ENCODE measurements around the gene RAB7A.
"Not testable (repeated sequence)": the region's sequence is repeated elsewhere in the genome, so short reads cannot be mapped to it uniquely, and the experiment has no call there.

The RAB7A gene

GRCh38 chr3:128824132-128824850 is 98.3 kb downstream of the RAB7A start:
- DNase-seq (ENCODE audit: extremely low read depth, low read depth), result no peak
- no peak for TF ChIP-seq CTCF (IDR thresholded peaks at IDR 0.05; ENCODE audit: low read depth, low read length)

- DNase-seq (ENCODE audit: extremely low read depth, low read depth), result no peak
- TF ChIP-seq CTCF (IDR thresholded peaks at IDR 0.05; ENCODE audit: low read depth, low read length), result no peak
Measured at GRCh38 chr3:128825117-128825725, 99.2 kb downstream of the RAB7A start.

- DNase-seq (ENCODE audit: extremely low read depth, low read depth), result not testable (repeated sequence)
Measured at GRCh38 chr3:128829087-128829486, 103.1 kb downstream of the RAB7A start.

- DNase-seq (ENCODE audit: extremely low read depth, low read depth), result not testable (repeated sequence)
Measured at GRCh38 chr3:128829925-128830625, 104.1 kb downstream of the RAB7A start.

- not testable (repeated sequence) for DNase-seq (ENCODE audit: extremely low read depth, low read depth)
Measured at GRCh38 chr3:128830762-128831161, 104.8 kb downstream of the RAB7A start.

- not testable (repeated sequence) for DNase-seq (ENCODE audit: extremely low read depth, low read depth)
Measured at GRCh38 chr3:128832979-128833378, 107.0 kb downstream of the RAB7A start.

- DNase-seq (ENCODE audit: extremely low read depth, low read depth), result no peak
- TF ChIP-seq CTCF (IDR thresholded peaks at IDR 0.05; ENCODE audit: low read depth, low read length), result no peak
Measured at GRCh38 chr3:128835096-128835495, 109.1 kb downstream of the RAB7A start.

GRCh38 chr3:128841926-128842920 is 116.2 kb downstream of the RAB7A start:
- DNase-seq (ENCODE audit: extremely low read depth, low read depth), result no peak
- no peak for TF ChIP-seq CTCF (IDR thresholded peaks at IDR 0.05; ENCODE audit: low read depth, low read length)

- no peak for TF ChIP-seq CTCF (IDR thresholded peaks at IDR 0.05; ENCODE audit: low read depth, low read length)
- DNase-seq (ENCODE audit: extremely low read depth, low read depth), result no peak
Measured at GRCh38 chr3:128844502-128844901, 118.5 kb downstream of the RAB7A start.

Data from AG09319 (cell line).